ENCODE results near the gene FOXQ1.

- TF ChIP-seq CTCF (IDR thresholded peaks at IDR 0.05) (no peak), POLR2A (IDR thresholded peaks at IDR 0.05) (no peak)
Measured at GRCh38 chr6:1295420-1295819, 16.5 kb upstream of the FOXQ1 start.
